K562 (cell line): Measurements from ENCODE around the gene ARL14EP. TPM values are rescaled to one million over a fixed set of nuclear protein-coding genes. Genes with fewer than 3 reads are reported as not detected.

Source experiments
- CBX8 ChIP-seq: fragments of 200-600 bp; sonication (generic); IDR thresholded peaks from 2 replicates; pipeline ENCODE4 v1.6.1; 2012; ENCODE audit warnings: borderline replicate concordance, mixed run types, low read depth, mild to moderate bottlenecking, moderate library complexity, mixed read lengths, low read length, control low read depth, inconsistent platforms; ENCODE audit not compliant: poor library complexity, severe bottlenecking; ENCODE audit errors: extremely low read depth
- E2F3 ChIP-seq: fragments of 250-450 bp; sonication (Bioruptor Pico); IDR thresholded peaks from 2 replicates; pipeline ENCODE4 v1.4.0; 2020; ENCODE audit warnings: mild to moderate bottlenecking
- FOXP1 ChIP-seq: sonication (generic); formaldehyde crosslinking; IDR thresholded peaks from 2 replicates; pipeline ENCODE4 v1.8.0; 2022; ENCODE audit warnings: mild to moderate bottlenecking, missing genetic modification reagents
- GABPA ChIP-seq: fragments of 200-800 bp; sonication (Bioruptor generic); conservative IDR thresholded peaks from 2 replicates; pipeline ENCODE4 v1.6.1; 2016; ENCODE audit warnings: low read depth, missing genetic modification characterization, missing compliant biosample characterization
- GTF2E2 ChIP-seq: fragments of 200-800 bp; sonication (Bioruptor generic); IDR thresholded peaks from 2 replicates; pipeline ENCODE4 v1.6.1; 2016; ENCODE audit warnings: missing genetic modification characterization, missing compliant biosample characterization
- HDAC3 ChIP-seq: fragments of 450-650 bp; IDR thresholded peaks from 2 replicates; pipeline ENCODE4 v1.6.1; 2018; ENCODE audit warnings: borderline replicate concordance, mild to moderate bottlenecking, moderate library complexity; ENCODE audit not compliant: partially characterized antibody
- JUND ChIP-seq, 2 experiments: IDR thresholded peaks; 2 replicates in 1 of 2; 3 replicates in 1 of 2; pipeline ENCODE4 v1.6.1; 2011; ENCODE audit warnings: borderline replicate concordance in 2 of 2, low read depth in 2 of 2, low read length in 2 of 2, improper control_type of control experiment in 1 of 2, missing biosample characterization in 1 of 2, missing genetic modification characterization in 1 of 2, missing genetic modification reagents in 1 of 2
- PML ChIP-seq: IDR thresholded peaks from 2 replicates; pipeline ENCODE4 v1.6.1; 2012; ENCODE audit warnings: low read length, inconsistent platforms
- PRMT5 ChIP-seq: sonication (generic); formaldehyde crosslinking; IDR thresholded peaks from 2 replicates; pipeline ENCODE4 v1.5.0; 2020; ENCODE audit warnings: missing genetic modification reagents
- PYGO2 ChIP-seq: fragments of 450-650 bp; IDR thresholded peaks from 2 replicates; pipeline ENCODE4 v1.6.1; 2016; ENCODE audit warnings: mild to moderate bottlenecking, missing genetic modification characterization, moderate library complexity, missing compliant biosample characterization
- RFX5 ChIP-seq: IDR thresholded peaks from 2 replicates; pipeline ENCODE4 v1.6.1; 2011; ENCODE audit warnings: low read depth, mild to moderate bottlenecking, improper control_type of control experiment, low read length
- SNIP1 ChIP-seq: fragments of 450-650 bp; IDR thresholded peaks from 2 replicates; pipeline ENCODE4 v1.7.1; 2017; ENCODE audit warnings: low read depth, mild to moderate bottlenecking
- TBL1XR1 ChIP-seq, 2 experiments: IDR thresholded peaks; 2 replicates each; pipeline ENCODE4 v1.6.1; 2012; ENCODE audit warnings: improper control_type of control experiment in 2 of 2, low read length in 2 of 2, mild to moderate bottlenecking in 1 of 2
- TCF7 ChIP-seq: sonication (generic); IDR thresholded peaks from 2 replicates; pipeline ENCODE4 v1.6.1; 2016; ENCODE audit warnings: antibody characterized with exemption, borderline replicate concordance
- TCF7L2 ChIP-seq: fragments of 150-350 bp; IDR thresholded peaks from 2 replicates; pipeline ENCODE4 v1.6.1; 2016; ENCODE audit warnings: low read depth, mild to moderate bottlenecking, low read length, moderate library complexity
- U2AF2 ChIP-seq: fragments of 200-400 bp; formaldehyde crosslinking; optimal IDR thresholded peaks from 2 replicates; pipeline ENCODE3; 2017; ENCODE audit warnings: low read depth, mild to moderate bottlenecking, low read length
- ZFX ChIP-seq: sonication (generic); formaldehyde crosslinking; IDR thresholded peaks from 2 replicates; pipeline ENCODE4 v1.8.0; 2022; ENCODE audit warnings: mild to moderate bottlenecking, missing genetic modification reagents, moderate library complexity
- ZNF184 ChIP-seq: sonication (generic); formaldehyde crosslinking; IDR thresholded peaks from 2 replicates; pipeline ENCODE4 v1.5.0; 2020; ENCODE audit warnings: missing genetic modification reagents
- ZNF263 ChIP-seq: sonication (generic); formaldehyde crosslinking; IDR thresholded peaks from 2 replicates; pipeline ENCODE4 v1.8.0; 2022; ENCODE audit warnings: mild to moderate bottlenecking, missing genetic modification reagents, borderline replicate concordance
- ZNF561 ChIP-seq: fragments of 450-650 bp; formaldehyde crosslinking; conservative IDR thresholded peaks from 2 replicates; pipeline ENCODE4 v1.4.0; 2020; ENCODE audit warnings: mild to moderate bottlenecking, moderate library complexity
- polyA plus RNA-seq, 8 experiments: library from polyadenylated mRNA; depleted of rRNA in 4 of 8; stranded (reverse) in 5 of 8; unstranded in 3 of 8; fragments of >200 nt; fragmentation: Nextera tagmentation in 2 of 8; fragmentation: Illumina TruSeq in 1 of 8; extraction: Ambion mirVana in 2 of 8; extraction: Trizol in 1 of 8; gene quantifications; 2 replicates each; pipeline versions ENCODE4 v1.2.1 to v1.2.3, GENCODE V29; 2011 to 2014; ENCODE audit warnings: inconsistent platforms in 1 of 8, missing spikeins in 1 of 8
- total RNA-seq, 7 experiments: library from RNA; depleted of rRNA in 6 of 7; stranded (reverse); fragments of >200 nt in 6 of 7; fragmentation: Illumina TruSeq in 2 of 7; extraction: Trizol in 2 of 7; gene quantifications; 2 replicates each; pipeline versions ENCODE4 v1.2.1 to v1.2.3, GENCODE V29; 2011 to 2021; ENCODE audit warnings: low replicate concordance in 1 of 7
- TF ChIP-seq, protein P1 (sequence below): fragments of 450-650 bp; IDR thresholded peaks from 2 replicates; pipeline ENCODE4 v1.6.1; 2016; ENCODE audit warnings: borderline replicate concordance
- TF ChIP-seq, protein P2 (sequence below): fragments of 450-650 bp; IDR thresholded peaks from 2 replicates; pipeline ENCODE4 v1.6.1; 2018; ENCODE audit not compliant: partially characterized antibody

The ARL14EP gene
- total and polyA plus RNA-seq, 9 of the 15 experiments (the other 6 are each of a cell fraction or from before 2014, with no cell fraction given), result 11.4 to 42.7 (median 25.9) TPM

DNA sequence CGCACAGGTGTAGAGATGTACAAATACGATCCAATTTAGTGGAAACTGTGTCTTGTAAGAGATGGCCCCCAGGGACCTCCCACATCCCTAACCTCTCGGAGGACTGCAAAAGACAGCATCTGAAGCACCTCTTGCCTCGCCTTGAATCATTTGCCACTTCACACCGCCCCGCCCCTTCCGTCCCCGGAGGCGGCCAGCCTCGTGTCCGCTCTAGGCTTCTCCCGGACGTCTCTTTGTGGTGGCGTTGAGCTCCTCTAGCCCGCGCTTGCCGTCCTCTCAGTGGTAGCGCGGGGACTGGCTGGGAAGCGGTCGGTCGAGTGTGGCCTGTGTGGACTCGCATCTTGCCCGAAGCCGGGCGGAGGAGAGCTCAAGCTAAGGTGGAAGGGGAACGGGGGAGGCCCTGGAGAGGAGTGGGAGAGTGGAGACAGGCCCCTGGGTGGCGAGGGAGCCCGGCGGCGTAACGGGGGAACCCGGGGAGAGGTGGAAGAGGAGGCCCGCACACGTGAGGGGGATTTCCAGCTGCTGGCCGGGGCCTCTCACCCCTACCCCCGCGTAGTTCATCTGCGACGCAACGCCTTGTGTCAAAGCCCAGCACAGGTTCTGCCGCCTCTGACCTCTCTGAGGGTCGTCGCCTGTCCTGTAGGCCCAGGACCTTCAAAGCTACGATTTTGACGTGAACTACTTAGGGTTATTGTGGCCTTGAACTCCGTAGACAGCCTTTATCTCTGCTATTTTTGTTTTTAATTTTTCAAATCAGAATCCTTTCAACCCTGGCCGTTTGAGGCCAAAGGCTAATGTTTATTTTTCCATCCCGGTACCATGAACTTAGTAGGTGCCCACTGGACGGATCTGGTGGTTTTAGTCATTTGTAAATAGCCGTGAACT lies at the start of gene ARL14EP (continued):
- TF ChIP-seq PML, result peak; percentile 76
- TF ChIP-seq HDAC3, result no peak
- TF ChIP-seq PYGO2, result no peak
- TF ChIP-seq U2AF2, result no peak
- TF ChIP-seq JUND (IDR thresholded peaks at IDR 0.05; ENCODE audit: borderline replicate concordance, low read depth, low read length), result peak; percentile 62; the same call in 1 of the 2 replicates
- TF ChIP-seq JUND (tag; IDR thresholded peaks at IDR 0.05; ENCODE audit: borderline replicate concordance, low read depth, low read length), result no peak; the same call in 2 of the 3 replicates
- TF ChIP-seq ZFX (CRISPR knock-in tag), result peak; percentile 97
- TF ChIP-seq TCF7, result 0 out of 2 replicates have a peak, but pooled peaks have one; percentile 35
- no peak for TF ChIP-seq CBX8
- TF ChIP-seq ZNF561 (CRISPR knock-in tag), result no peak
- no peak for TF ChIP-seq E2F3
- peak; percentile 66; the same call in 1 of the 2 replicates for TF ChIP-seq ZNF263 (CRISPR knock-in tag)
- 0 out of 2 replicates have a peak, but pooled peaks have one; percentile 47 for TF ChIP-seq FOXP1
- TF ChIP-seq GTF2E2, result peak; percentile 50; the same call in 1 of the 2 replicates
- TF ChIP-seq, protein P1, sequence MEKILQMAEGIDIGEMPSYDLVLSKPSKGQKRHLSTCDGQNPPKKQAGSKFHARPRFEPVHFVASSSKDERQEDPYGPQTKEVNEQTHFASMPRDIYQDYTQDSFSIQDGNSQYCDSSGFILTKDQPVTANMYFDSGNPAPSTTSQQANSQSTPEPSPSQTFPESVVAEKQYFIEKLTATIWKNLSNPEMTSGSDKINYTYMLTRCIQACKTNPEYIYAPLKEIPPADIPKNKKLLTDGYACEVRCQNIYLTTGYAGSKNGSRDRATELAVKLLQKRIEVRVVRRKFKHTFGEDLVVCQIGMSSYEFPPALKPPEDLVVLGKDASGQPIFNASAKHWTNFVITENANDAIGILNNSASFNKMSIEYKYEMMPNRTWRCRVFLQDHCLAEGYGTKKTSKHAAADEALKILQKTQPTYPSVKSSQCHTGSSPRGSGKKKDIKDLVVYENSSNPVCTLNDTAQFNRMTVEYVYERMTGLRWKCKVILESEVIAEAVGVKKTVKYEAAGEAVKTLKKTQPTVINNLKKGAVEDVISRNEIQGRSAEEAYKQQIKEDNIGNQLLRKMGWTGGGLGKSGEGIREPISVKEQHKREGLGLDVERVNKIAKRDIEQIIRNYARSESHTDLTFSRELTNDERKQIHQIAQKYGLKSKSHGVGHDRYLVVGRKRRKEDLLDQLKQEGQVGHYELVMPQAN, result peak; percentile 95
- TF ChIP-seq, protein P2, sequence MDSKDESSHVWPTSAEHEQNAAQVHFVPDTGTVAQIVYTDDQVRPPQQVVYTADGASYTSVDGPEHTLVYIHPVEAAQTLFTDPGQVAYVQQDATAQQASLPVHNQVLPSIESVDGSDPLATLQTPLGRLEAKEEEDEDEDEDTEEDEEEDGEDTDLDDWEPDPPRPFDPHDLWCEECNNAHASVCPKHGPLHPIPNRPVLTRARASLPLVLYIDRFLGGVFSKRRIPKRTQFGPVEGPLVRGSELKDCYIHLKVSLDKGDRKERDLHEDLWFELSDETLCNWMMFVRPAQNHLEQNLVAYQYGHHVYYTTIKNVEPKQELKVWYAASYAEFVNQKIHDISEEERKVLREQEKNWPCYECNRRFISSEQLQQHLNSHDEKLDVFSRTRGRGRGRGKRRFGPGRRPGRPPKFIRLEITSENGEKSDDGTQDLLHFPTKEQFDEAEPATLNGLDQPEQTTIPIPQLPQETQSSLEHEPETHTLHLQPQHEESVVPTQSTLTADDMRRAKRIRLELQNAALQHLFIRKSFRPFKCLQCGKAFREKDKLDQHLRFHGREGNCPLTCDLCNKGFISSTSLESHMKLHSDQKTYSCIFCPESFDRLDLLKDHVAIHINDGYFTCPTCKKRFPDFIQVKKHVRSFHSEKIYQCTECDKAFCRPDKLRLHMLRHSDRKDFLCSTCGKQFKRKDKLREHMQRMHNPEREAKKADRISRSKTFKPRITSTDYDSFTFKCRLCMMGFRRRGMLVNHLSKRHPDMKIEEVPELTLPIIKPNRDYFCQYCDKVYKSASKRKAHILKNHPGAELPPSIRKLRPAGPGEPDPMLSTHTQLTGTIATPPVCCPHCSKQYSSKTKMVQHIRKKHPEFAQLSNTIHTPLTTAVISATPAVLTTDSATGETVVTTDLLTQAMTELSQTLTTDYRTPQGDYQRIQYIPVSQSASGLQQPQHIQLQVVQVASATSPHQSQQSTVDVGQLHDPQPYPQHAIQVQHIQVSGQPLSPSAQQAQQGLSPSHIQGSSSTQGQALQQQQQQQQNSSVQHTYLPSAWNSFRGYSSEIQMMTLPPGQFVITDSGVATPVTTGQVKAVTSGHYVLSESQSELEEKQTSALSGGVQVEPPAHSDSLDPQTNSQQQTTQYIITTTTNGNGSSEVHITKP, result peak; percentile 66
- no peak for TF ChIP-seq RFX5
- TF ChIP-seq PRMT5, result no peak
- no peak for TF ChIP-seq TCF7L2
- TF ChIP-seq TBL1XR1 (IDR thresholded peaks at IDR 0.05; ENCODE audit: low read length in 2 of 2), result peak; percentile 33 to 49; a peak in 1 of 4 replicates
- TF ChIP-seq SNIP1, result peak; percentile 98
- peak; percentile 95 for TF ChIP-seq GABPA (tag)
- no peak for TF ChIP-seq ZNF184
